ENCODE data around the gene DDX54. TPM values are rescaled to one million over a fixed set of nuclear protein-coding genes. Genes with fewer than 3 reads are reported as not detected.

The DDX54 gene
- total and polyA plus RNA-seq, 2 of the 8 experiments (the other 6 are each of a cell fraction or from before 2014, with no cell fraction given) = 64.9 to 113 TPM

DNA sequence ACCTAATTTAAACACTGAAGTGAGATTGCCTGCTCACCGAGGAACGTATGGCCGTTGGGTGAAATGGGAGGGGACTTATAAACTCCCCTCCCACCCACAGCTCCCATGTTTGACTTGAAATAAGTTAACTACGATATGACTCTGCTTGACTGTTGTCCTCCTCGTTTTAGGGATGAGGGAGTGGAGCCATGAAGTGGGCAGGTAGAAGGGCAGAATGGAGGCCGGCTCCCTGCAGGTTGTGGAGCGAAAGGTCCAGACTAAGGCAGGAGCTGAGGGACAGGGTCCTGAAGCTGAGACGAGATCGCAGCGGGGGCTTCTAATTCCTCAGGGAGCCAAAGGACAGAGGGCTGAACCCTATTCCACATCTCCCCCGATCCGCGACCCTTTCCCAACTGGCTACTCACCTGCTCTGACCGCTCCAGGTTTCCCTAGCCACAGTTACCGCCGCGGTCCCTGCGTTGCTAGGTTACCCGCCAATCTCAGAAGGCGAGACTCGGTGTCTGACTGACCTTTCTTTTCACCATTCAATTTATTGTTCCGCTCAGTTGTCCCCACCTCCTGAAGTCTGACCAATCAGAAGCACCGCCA lies 35.4 kb upstream of the DDX54 start (continued):
- TF ChIP-seq ATF2 (IDR thresholded peaks at IDR 0.05; ENCODE audit: low read length) (no peak), CBX8 (IDR thresholded peaks at IDR 0.05; ENCODE audit: borderline replicate concordance, low read depth, low read length) (no peak), KDM4A (IDR thresholded peaks at IDR 0.05; ENCODE audit: low read depth, low read length, severe bottlenecking) (no peak), SIRT6 (IDR thresholded peaks at IDR 0.05; ENCODE audit: low read length) (no peak), NRF1 (IDR thresholded peaks at IDR 0.05; ENCODE audit: low read depth, low read length) (no peak), POLR2A (IDR thresholded peaks at IDR 0.05; ENCODE audit: control extremely low read depth in 1 of 2, low read depth in 2 of 2, low read length in 2 of 2) (no peak; a peak in 1 of 3 replicates), POLR2AphosphoS5 (IDR thresholded peaks at IDR 0.05; ENCODE audit: low read depth, low read length) (peak; percentile 66; the same call in 1 of the 2 replicates), TEAD4 (IDR thresholded peaks at IDR 0.05; ENCODE audit: low read depth, low read length) (no peak), SP1 (IDR thresholded peaks at IDR 0.05; ENCODE audit: low read depth, low read length) (no peak), SAP30 (IDR thresholded peaks at IDR 0.05; ENCODE audit: insufficient read depth, insufficient replicate concordance, low read length) (peak; percentile 75)
